PC-3 (cell line): ENCODE results near the gene IRX5. TPM values are rescaled to one million over a fixed set of nuclear protein-coding genes. Genes with fewer than 3 reads are reported as not detected.

ENCODE experiments used
- ATAC-seq: fragments of 200-7000 bp; cut with Tn5 transposase; 2 replicates; pipeline ENCODE4 v1.9.1; 2020; ENCODE audit warnings: mild to moderate bottlenecking, moderate library complexity
- BruUV-seq: library from RNA; stranded (reverse); fragments of 400-500 nt; replicated peaks from 2 replicates; lab custom pipeline; 2021; lab: Mats Ljungman, UMichigan
- CTCF ChIA-PET: fragments of 300-600 bp; sonication (Branson Sonifier 250); formaldehyde crosslinking; loops from one replicate; lab custom pipeline; 2022; ENCODE audit warnings: antibody characterized with exemption; lab: Charles Lee
- POLR2A ChIA-PET: fragments of 300-600 bp; sonication (Branson Sonifier 250); formaldehyde crosslinking; loops from one replicate; lab custom pipeline; 2022; ENCODE audit warnings: antibody characterized with exemption; ENCODE audit not compliant: unreplicated experiment; lab: Charles Lee
- DNase-seq: peaks from one replicate; pipeline ENCODE4 v3.0.0-alpha.2; 2015
- H2AFZ ChIP-seq: fragments of 300-600 bp; sonication (generic); 2 replicates; pipeline ENCODE4 v1.6.0; 2016; ENCODE audit warnings: antibody characterized with exemption, low read length
- H3F3A ChIP-seq: fragments of 300-600 bp; sonication (generic); one replicate; pipeline ENCODE4 v1.6.0; 2017; ENCODE audit warnings: antibody characterized with exemption, low read length, control low read depth, mild to moderate bottlenecking; ENCODE audit not compliant: unreplicated experiment
- H3K27ac ChIP-seq: fragments of 300-600 bp; sonication (generic); 2 replicates; pipeline ENCODE4 v1.5.1; 2016; ENCODE audit warnings: mild to moderate bottlenecking, low read length
- H3K27me3 ChIP-seq: fragments of 300-600 bp; sonication (generic); 2 replicates; pipeline ENCODE4 v1.6.1; 2016; ENCODE audit warnings: low read length, mixed read lengths
- H3K36me3 ChIP-seq: fragments of 300-600 bp; sonication (generic); 2 replicates; pipeline ENCODE4 v1.6.1; 2016; ENCODE audit warnings: low read depth, mixed run types, low read length, mixed read lengths
- H3K4me1 ChIP-seq: fragments of 300-600 bp; sonication (generic); 2 replicates; pipeline ENCODE4 v1.5.1; 2016; ENCODE audit warnings: low read length; ENCODE audit not compliant: insufficient read depth
- H3K4me2 ChIP-seq: fragments of 300-600 bp; sonication (generic); 2 replicates; pipeline ENCODE4 v1.6.0; 2016; ENCODE audit warnings: low read length
- H3K4me3 ChIP-seq: fragments of 300-600 bp; sonication (generic); 2 replicates; pipeline ENCODE4 v1.5.1; 2016; ENCODE audit warnings: mild to moderate bottlenecking, low read length, mixed read lengths
- H3K79me2 ChIP-seq: fragments of 300-600 bp; sonication (generic); 2 replicates; pipeline ENCODE4 v1.6.1; 2017; ENCODE audit warnings: low read length, mixed read lengths
- H3K9ac ChIP-seq: fragments of 300-600 bp; sonication (generic); 2 replicates; pipeline ENCODE4 v1.6.0; 2016; ENCODE audit warnings: mild to moderate bottlenecking, low read length
- H3K9me2 ChIP-seq: fragments of 300-600 bp; sonication (generic); replicated peaks from 2 replicates; pipeline ENCODE4 v1.6.1; 2016; ENCODE audit warnings: mixed run types, low read length, mixed read lengths
- H3K9me3 ChIP-seq: fragments of 300-600 bp; sonication (generic); 2 replicates; pipeline ENCODE4 v1.6.1; 2016; ENCODE audit warnings: low read length, mixed read lengths
- H4K20me1 ChIP-seq: fragments of 300-600 bp; sonication (generic); 2 replicates; pipeline ENCODE4 v1.6.1; 2016; ENCODE audit warnings: low read length, mixed read lengths
- CTCF ChIP-seq: fragments of 300-600 bp; sonication (generic); conservative IDR thresholded peaks from 2 replicates; pipeline ENCODE4 v1.5.1; 2017; ENCODE audit warnings: antibody characterized with exemption, low read depth, mild to moderate bottlenecking, low read length
- EZH2 ChIP-seq: fragments of 300-600 bp; sonication (generic); IDR thresholded peaks from one replicate; pipeline ENCODE4 v1.6.1; 2017; ENCODE audit warnings: antibody characterized with exemption, mild to moderate bottlenecking, low read length; ENCODE audit not compliant: unreplicated experiment
- EZH2phosphoT487 ChIP-seq: fragments of 300-600 bp; sonication (generic); IDR thresholded peaks from 2 replicates; pipeline ENCODE4 v1.6.1; 2018; ENCODE audit warnings: mild to moderate bottlenecking, antibody characterized with exemption, low read length, borderline replicate concordance
- intact Hi-C: fragments of 100-400 bp; cut with micrococcal nuclease; formaldehyde crosslinking; loops from 2 replicates; pipeline ENCODE4 v1.9.0; 2023
- total RNA-seq: library from RNA; depleted of rRNA; stranded (reverse); fragments of >200 nt; gene quantifications from 2 replicates; pipeline ENCODE4 v1.2.3, GENCODE V29; 2014

Gene IRX5
- total RNA-seq, 1 experiment from 2014 or later = 0.22 TPM

GRCh38 chr16:54968784-54969183 is 38.1 kb downstream of the IRX5 start:
- intact Hi-C loops = no loop called here
- ATAC-seq (no peak), DNase-seq (no peak)
- H3K4me2 ChIP-seq = no peak overlapping the region
- BruUV-seq = no TSS peak
- H3K9ac ChIP-seq = no peak overlapping the region
- no peak overlapping the region for H3K27ac ChIP-seq
- no peak overlapping the region for H3K4me3 ChIP-seq
- H3K36me3 ChIP-seq = no peaks in the 10 kb centered on the region
- no peaks in the 10 kb centered on the region for H3K79me2 ChIP-seq
- ChIA-PET CTCF (no interaction called here), POLR2A (no interaction called here)
- H2AFZ ChIP-seq = no peak overlapping the region
- no peaks in the 10 kb centered on the region for H3F3A ChIP-seq
- H3K9me2 ChIP-seq = no peaks in the 10 kb centered on the region
- no peaks in the 10 kb centered on the region for H3K9me3 ChIP-seq
- H3K27me3 ChIP-seq = no peaks in the 10 kb centered on the region
- no peak for TF ChIP-seq CTCF
- no peak for TF ChIP-seq EZH2phosphoT487
- no peak for TF ChIP-seq EZH2
- H4K20me1 ChIP-seq = no peaks in the 10 kb centered on the region
- no peaks in the 10 kb centered on the region for H3K4me1 ChIP-seq

- Histone ChIP-seq H3K9me2 (no peaks in the 10 kb centered on the region), H4K20me1 (no peaks in the 10 kb centered on the region), H3K79me2 (no peaks in the 10 kb centered on the region), H3K4me1 (no peaks in the 10 kb centered on the region), H3F3A (no peaks in the 10 kb centered on the region), H3K4me3 (no peak overlapping the region), H2AFZ (no peak overlapping the region), H3K9ac (no peak overlapping the region), H3K9me3 (no peaks in the 10 kb centered on the region), H3K36me3 (no peaks in the 10 kb centered on the region), H3K27ac (no peak overlapping the region), H3K27me3 (no peaks in the 10 kb centered on the region), H3K4me2 (no peak overlapping the region)
- intact Hi-C loops = no loop called here
- BruUV-seq = no TSS peak
- ChIA-PET POLR2A (no interaction called here), CTCF (no interaction called here)
- ATAC-seq (no peak), DNase-seq (no peak)
- TF ChIP-seq EZH2 (no peak), EZH2phosphoT487 (no peak), CTCF (no peak)
Measured at GRCh38 chr16:54970016-54970415, 39.4 kb downstream of the IRX5 start.

DNA sequence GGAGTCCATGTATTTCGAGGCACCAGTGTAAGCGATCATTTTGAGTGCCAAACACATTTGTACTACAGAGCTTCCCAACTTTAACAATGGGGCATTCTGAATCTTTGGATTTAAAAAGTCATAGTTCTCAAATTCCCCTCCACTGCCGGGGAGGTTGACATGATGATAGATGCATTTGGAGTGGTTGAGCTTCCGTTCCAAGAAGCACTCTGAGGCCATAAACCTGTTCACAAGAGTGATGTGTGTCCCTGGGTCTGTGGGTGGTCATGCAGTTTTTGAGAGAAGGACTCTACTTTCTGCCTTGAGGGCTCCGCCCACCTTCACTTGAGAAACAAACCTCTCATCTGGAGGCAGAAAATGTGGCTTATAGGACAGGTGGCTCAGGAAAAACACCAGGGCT is 43.7 kb downstream of the IRX5 start:
- no peaks in the 10 kb centered on the region for H3F3A ChIP-seq
- CTCF ChIA-PET = no interaction called here
- no peak overlapping the region for H3K4me3 ChIP-seq
- no peak overlapping the region for H3K4me2 ChIP-seq
- ATAC-seq (no peak), DNase-seq (no peak)
- H3K36me3 ChIP-seq = no peaks in the 10 kb centered on the region
- BruUV-seq = no TSS peak
- H4K20me1 ChIP-seq = no peaks in the 10 kb centered on the region
- H3K79me2 ChIP-seq = no peaks in the 10 kb centered on the region
- H3K9ac ChIP-seq = no peak overlapping the region
- H3K27me3 ChIP-seq = no peaks in the 10 kb centered on the region
- no peaks in the 10 kb centered on the region for H3K4me1 ChIP-seq
- no peaks in the 10 kb centered on the region for H3K9me3 ChIP-seq
- H3K9me2 ChIP-seq = no peaks in the 10 kb centered on the region
- POLR2A ChIA-PET = no interaction called here
- no peak for TF ChIP-seq EZH2phosphoT487
- no peak for TF ChIP-seq EZH2
- no peak for TF ChIP-seq CTCF
- intact Hi-C loops = no loop called here
- H3K27ac ChIP-seq = no peak overlapping the region
- no peak overlapping the region for H2AFZ ChIP-seq
